ENCODE measurements around the gene ACOX1.

The ACOX1 gene

GRCh38 chr17:75899767-75900468 lies 79.0 kb downstream of the ACOX1 start:
- TF ChIP-seq CTCF (IDR thresholded peaks at IDR 0.05; ENCODE audit: insufficient read depth, missing control alignments) = no peak
- DNase-seq (ENCODE audit: insufficient read length, low spot score) (no peak), FAIRE-seq (no peak)

- no peak for DNase-seq (ENCODE audit: insufficient read length, low spot score)
- FAIRE-seq = no peak
- no peak for TF ChIP-seq CTCF (IDR thresholded peaks at IDR 0.05; ENCODE audit: insufficient read depth, missing control alignments)
Observed at GRCh38 chr17:75899353-75899752, 79.6 kb downstream of the ACOX1 start.

GRCh38 chr17:75898791-75899190 lies 80.2 kb downstream of the ACOX1 start:
- no peak for FAIRE-seq
- no peak for TF ChIP-seq CTCF (IDR thresholded peaks at IDR 0.05; ENCODE audit: insufficient read depth, missing control alignments)

GRCh38 chr17:75898065-75898464 lies 80.9 kb downstream of the ACOX1 start:
- DNase-seq (ENCODE audit: insufficient read length, low spot score) = no peak
- TF ChIP-seq CTCF (IDR thresholded peaks at IDR 0.05; ENCODE audit: insufficient read depth, missing control alignments) = no peak
- no peak for FAIRE-seq

More at GRCh38 chr17:75898791-75899190, 80.2 kb downstream of the ACOX1 start:
- DNase-seq (ENCODE audit: insufficient read length, low spot score) = no peak

- no peak for FAIRE-seq
- DNase-seq (ENCODE audit: insufficient read length, low spot score) = no peak
- TF ChIP-seq CTCF (IDR thresholded peaks at IDR 0.05; ENCODE audit: insufficient read depth, missing control alignments) = no peak
Observed at GRCh38 chr17:75897160-75898019, 81.6 kb downstream of the ACOX1 start.

GRCh38 chr17:75896415-75897159 lies 82.4 kb downstream of the ACOX1 start, which contains the start of gene TRIM65:
TSS of gene TRIM65 (minus strand) at chr17:75896951. CDS start at chr17:75896937, 14 bp downstream.
- DNase-seq (ENCODE audit: insufficient read length, low spot score) (peak; percentile 92), FAIRE-seq (no peak)
- peak; percentile 29 for TF ChIP-seq CTCF (IDR thresholded peaks at IDR 0.05; ENCODE audit: insufficient read depth, missing control alignments)
